WERI-Rb-1 (cell line): ENCODE results near the gene LCLAT1.
A peak's percentile ranks its signal among the peaks of the same experiment; 100 is the strongest.

ENCODE experiments used
- DNase-seq: peaks from one replicate; pipeline ENCODE4 v3.0.0-alpha.2; 2020
- H3K27ac ChIP-seq: fragments of 250-450 bp; sonication (Bioruptor Pico); 2 replicates; pipeline ENCODE4 v1.5.1; 2020; ENCODE audit warnings: mild to moderate bottlenecking, moderate library complexity
- H3K27me3 ChIP-seq: fragments of 250-450 bp; sonication (Bioruptor Pico); 2 replicates; pipeline ENCODE4 v1.5.1; 2021; ENCODE audit warnings: mild to moderate bottlenecking, low read depth, moderate library complexity; ENCODE audit not compliant: insufficient read depth, severe bottlenecking
- H3K36me3 ChIP-seq: fragments of 250-450 bp; sonication (Bioruptor Pico); 2 replicates; pipeline ENCODE4 v1.5.1; 2020; ENCODE audit warnings: mild to moderate bottlenecking, moderate library complexity
- H3K4me3 ChIP-seq: 2 replicates; pipeline ENCODE4 v1.5.1; 2011; ENCODE audit warnings: low read depth, mild to moderate bottlenecking, control low read depth, low read length
- H3K9me3 ChIP-seq: fragments of 250-450 bp; sonication (Bioruptor Pico); 2 replicates; pipeline ENCODE4 v1.5.1; 2021; ENCODE audit warnings: mild to moderate bottlenecking, moderate library complexity; ENCODE audit not compliant: severe bottlenecking
- CTCF ChIP-seq: IDR thresholded peaks from 2 replicates; pipeline ENCODE4 v1.5.1; 2011; ENCODE audit warnings: low read depth, mild to moderate bottlenecking, control low read depth, inconsistent platforms, low read length

LCLAT1 gene

GRCh38 chr2:30577151-30577550 lies 130.1 kb downstream of the LCLAT1 start:
- Histone ChIP-seq H3K27ac (no peak overlapping the region), H3K4me3 (no peak overlapping the region), H3K27me3 (no peaks in the 10 kb centered on the region), H3K9me3 (no peaks in the 10 kb centered on the region), H3K36me3 (no peaks in the 10 kb centered on the region)
- TF ChIP-seq CTCF: no peak
- DNase-seq: peak; percentile 28

- TF ChIP-seq CTCF: no peak
- Histone ChIP-seq H3K36me3 (no peaks in the 10 kb centered on the region), H3K27ac (no peak overlapping the region), H3K4me3 (no peak overlapping the region), H3K9me3 (no peaks in the 10 kb centered on the region), H3K27me3 (no peaks in the 10 kb centered on the region)
- no peak for DNase-seq
Observed at GRCh38 chr2:30580391-30580790, 133.3 kb downstream of the LCLAT1 start.

GRCh38 chr2:30582521-30582920 lies 135.5 kb downstream of the LCLAT1 start:
- Histone ChIP-seq H3K36me3 (no peaks in the 10 kb centered on the region), H3K27ac (no peak overlapping the region), H3K27me3 (no peaks in the 10 kb centered on the region), H3K9me3 (no peaks in the 10 kb centered on the region), H3K4me3 (no peak overlapping the region)
- no peak for TF ChIP-seq CTCF
- no peak for DNase-seq

GRCh38 chr2:30583204-30583749 lies 136.2 kb downstream of the LCLAT1 start:
- H3K4me3 ChIP-seq: no peak overlapping the region
- H3K9me3 ChIP-seq: no peaks in the 10 kb centered on the region
- H3K27me3 ChIP-seq: no peaks in the 10 kb centered on the region
- H3K27ac ChIP-seq: no peak overlapping the region
- no peaks in the 10 kb centered on the region for H3K36me3 ChIP-seq
- TF ChIP-seq CTCF: no peak
- no peak for DNase-seq

- H3K9me3 ChIP-seq: no peaks in the 10 kb centered on the region
- H3K27me3 ChIP-seq: no peaks in the 10 kb centered on the region
- no peaks in the 10 kb centered on the region for H3K36me3 ChIP-seq
- no peak overlapping the region for H3K27ac ChIP-seq
- no peak for DNase-seq
- no peak for TF ChIP-seq CTCF
- no peak overlapping the region for H3K4me3 ChIP-seq
Observed at GRCh38 chr2:30584116-30584515, 137.1 kb downstream of the LCLAT1 start.

GRCh38 chr2:30588994-30589393 lies 141.9 kb downstream of the LCLAT1 start:
- no peak for TF ChIP-seq CTCF
- H3K36me3 ChIP-seq: no peaks in the 10 kb centered on the region
- DNase-seq: no peak

More at GRCh38 chr2:30588994-30589393, 141.9 kb downstream of the LCLAT1 start:
- no peak overlapping the region for H3K4me3 ChIP-seq
- no peaks in the 10 kb centered on the region for H3K27me3 ChIP-seq
- H3K9me3 ChIP-seq: no peaks in the 10 kb centered on the region
- no peak overlapping the region for H3K27ac ChIP-seq
